Right renal pelvis (tissue), 4 donors: Measurements from ENCODE around the gene POLD2. TPM values are rescaled to one million over a fixed set of nuclear protein-coding genes. Genes with fewer than 3 reads are reported as not detected.

Experiments used
- DNase-seq, 4 donors: peaks; one replicate each; pipeline ENCODE4 v3.0.0-alpha.2; 2013; ENCODE audit warnings: low read depth in 4 of 4, low spot score in 3 of 4, missing footprints in 1 of 4
- polyA plus RNA-seq, 4 donors: library from polyadenylated mRNA; unstranded; fragments of 120-200 nt; gene quantifications; one replicate each; pipeline ENCODE4 v1.2.1, GENCODE V29; 2013; ENCODE audit not compliant: insufficient read length in 4 of 4

Gene POLD2
- polyA plus RNA-seq, 4 donors: 116 to 131 (median 120) TPM

DNA sequence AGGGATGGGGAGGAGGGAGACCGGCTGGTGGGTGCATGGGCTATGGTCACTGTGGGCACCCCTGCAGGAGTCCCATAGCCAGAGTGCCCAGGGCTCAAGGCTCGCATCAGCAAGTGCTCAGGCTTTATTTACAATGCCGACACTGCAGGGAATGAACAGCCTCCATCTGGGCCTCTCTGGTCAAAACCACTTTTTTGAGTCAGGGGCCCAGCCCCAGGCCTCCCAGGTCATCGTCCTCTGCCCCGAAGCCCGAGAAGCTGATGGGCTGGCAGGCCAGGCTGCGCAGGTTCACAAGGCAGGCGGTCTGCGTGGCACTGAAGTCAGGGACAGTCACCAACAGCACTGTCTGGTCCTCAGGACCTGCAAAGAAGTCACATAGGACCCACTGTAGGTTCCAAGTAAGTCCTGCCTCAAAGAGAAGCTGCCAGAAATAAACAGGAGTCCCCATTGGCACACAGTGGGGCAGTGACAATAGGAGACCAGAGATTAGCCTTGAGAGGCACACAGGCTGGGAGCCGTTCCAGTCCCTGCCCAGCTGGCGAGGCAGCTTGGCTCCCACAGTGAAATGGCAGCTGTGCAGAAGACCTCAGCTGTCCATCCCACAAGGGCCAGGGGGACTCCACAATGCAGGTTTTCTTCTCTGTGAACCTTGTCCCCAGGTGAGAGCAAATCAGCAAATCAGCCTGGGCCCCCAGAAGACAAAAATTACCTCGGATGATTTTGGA is 8.6 kb downstream of the POLD2 start:
- DNase-seq: no peak

GRCh38 chr7:44113764-44114354 is 9.5 kb downstream of the POLD2 start:
- DNase-seq: no peak

DNA sequence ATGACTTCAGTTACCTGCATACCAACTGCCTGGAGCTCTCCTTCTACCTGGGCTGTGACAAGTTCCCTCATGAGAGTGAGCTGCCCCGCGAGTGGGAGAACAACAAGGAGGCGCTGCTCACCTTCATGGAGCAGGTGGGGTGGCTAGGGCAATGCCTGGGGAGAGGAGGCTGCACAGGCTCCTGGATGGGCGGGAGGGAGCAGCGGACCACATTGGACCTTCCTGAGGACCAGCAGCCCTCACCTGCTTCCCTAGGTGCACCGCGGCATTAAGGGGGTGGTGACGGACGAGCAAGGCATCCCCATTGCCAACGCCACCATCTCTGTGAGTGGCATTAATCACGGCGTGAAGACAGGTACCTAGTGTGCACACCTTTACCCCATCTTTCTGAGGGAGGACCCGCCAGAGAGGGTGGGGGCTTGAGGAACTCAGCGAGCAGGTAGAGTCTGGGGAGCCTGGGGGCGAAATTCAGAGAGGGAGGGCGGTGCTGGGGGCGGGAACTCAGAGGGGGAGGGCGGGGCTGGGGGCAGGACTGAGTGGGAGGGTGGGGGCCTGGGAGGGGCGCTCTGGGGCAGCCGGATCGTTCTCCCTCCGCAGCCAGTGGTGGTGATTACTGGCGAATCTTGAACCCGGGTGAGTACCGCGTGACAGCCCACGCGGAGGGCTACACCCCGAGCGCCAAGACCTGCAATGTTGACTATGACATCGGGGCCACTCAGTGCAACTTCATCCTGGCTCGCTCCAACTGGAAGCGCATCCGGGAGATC is 10.2 kb downstream of the POLD2 start:
- no peak for DNase-seq

DNA sequence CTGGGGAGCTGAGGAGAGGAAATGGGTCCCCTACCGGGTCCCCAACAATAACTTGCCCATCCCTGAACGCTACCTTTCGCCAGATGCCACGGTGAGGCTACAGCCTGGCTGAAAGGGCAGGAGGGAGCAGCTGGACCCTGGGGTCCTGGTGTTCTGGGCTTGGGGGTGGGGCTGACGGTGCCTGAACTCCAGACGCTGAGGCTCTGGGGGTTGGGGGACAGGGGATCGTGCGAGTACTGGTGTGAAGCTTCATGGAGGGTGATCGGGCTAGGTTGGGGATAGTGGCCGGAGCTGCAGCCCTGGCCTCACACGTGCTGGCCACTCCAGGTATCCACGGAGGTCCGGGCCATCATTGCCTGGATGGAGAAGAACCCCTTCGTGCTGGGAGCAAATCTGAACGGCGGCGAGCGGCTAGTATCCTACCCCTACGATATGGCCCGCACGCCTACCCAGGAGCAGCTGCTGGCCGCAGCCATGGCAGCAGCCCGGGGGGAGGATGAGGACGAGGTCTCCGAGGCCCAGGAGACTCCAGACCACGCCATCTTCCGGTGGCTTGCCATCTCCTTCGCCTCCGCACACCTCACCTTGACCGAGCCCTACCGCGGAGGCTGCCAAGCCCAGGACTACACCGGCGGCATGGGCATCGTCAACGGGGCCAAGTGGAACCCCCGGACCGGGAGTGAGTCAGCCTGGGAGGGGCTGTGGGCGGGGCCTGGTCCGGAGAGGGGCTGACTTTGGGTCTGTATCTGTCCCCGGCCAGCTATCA is 10.9 kb downstream of the POLD2 start:
- DNase-seq: no peak

DNA sequence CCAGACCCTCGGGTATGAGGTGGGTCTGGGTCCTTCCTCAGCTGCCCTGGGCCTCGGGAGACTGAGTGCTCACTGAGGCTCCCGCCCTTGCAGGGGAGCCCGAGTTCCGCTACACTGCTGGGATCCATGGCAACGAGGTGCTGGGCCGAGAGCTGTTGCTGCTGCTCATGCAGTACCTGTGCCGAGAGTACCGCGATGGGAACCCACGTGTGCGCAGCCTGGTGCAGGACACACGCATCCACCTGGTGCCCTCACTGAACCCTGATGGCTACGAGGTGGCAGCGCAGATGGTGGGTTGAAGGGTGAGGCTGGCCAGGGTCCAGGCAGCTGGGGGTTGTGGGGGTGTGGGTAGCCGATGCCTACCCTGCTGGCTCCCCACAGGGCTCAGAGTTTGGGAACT is 11.6 kb downstream of the POLD2 start:
- no peak for DNase-seq

DNA sequence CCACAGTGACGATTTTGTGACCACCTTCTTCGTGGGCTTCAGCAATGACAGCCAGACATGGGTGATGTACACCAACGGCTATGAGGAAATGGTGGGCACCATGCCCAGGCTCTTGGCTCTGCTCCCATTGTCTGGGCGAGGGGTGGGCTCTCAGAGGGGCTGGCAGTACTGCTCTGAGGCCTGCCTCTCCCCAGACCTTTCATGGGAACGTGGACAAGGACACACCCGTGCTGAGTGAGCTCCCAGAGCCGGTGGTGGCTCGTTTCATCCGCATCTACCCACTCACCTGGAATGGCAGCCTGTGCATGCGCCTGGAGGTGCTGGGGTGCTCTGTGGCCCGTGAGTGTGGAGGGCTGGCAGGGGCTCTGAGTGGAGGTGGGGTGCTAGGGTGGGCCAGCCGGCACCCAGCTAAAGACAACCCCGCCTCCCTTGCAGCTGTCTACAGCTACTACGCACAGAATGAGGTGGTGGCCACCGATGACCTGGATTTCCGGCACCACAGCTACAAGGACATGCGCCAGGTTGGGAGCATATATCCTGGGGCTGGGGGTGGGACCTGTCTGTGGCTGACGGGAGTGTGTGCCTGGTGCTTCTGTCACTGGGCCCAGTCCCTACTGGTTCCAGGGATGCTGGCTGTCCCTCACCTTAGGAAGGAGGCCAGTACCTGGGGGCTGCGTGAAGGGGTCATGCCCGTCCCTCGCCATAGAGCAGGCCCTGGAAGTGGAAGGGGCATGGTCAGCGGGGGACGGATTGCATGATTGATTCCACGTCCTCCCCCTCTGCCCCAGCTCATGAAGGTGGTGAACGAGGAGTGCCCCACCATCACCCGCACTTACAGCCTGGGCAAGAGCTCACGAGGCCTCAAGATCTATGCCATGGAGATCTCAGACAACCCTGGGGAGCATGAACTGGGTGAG is 12.4 kb downstream of the POLD2 start:
- no peak for DNase-seq

DNA sequence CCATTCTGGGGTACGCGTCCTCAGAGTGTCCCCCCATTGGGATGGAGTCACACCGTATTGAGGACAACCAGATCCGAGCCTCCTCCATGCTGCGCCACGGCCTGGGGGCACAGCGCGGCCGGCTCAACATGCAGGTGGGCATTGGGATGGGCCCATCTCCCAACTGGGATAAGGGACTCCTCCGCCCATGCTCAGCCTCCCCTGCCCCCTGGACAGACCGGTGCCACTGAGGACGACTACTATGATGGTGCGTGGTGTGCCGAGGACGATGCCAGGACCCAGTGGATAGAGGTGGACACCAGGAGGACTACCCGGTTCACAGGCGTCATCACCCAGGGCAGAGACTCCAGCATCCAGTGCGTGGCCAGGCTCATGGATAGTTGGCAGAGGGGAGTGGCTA is 13.4 kb downstream of the POLD2 start:
- no peak for DNase-seq

DNA sequence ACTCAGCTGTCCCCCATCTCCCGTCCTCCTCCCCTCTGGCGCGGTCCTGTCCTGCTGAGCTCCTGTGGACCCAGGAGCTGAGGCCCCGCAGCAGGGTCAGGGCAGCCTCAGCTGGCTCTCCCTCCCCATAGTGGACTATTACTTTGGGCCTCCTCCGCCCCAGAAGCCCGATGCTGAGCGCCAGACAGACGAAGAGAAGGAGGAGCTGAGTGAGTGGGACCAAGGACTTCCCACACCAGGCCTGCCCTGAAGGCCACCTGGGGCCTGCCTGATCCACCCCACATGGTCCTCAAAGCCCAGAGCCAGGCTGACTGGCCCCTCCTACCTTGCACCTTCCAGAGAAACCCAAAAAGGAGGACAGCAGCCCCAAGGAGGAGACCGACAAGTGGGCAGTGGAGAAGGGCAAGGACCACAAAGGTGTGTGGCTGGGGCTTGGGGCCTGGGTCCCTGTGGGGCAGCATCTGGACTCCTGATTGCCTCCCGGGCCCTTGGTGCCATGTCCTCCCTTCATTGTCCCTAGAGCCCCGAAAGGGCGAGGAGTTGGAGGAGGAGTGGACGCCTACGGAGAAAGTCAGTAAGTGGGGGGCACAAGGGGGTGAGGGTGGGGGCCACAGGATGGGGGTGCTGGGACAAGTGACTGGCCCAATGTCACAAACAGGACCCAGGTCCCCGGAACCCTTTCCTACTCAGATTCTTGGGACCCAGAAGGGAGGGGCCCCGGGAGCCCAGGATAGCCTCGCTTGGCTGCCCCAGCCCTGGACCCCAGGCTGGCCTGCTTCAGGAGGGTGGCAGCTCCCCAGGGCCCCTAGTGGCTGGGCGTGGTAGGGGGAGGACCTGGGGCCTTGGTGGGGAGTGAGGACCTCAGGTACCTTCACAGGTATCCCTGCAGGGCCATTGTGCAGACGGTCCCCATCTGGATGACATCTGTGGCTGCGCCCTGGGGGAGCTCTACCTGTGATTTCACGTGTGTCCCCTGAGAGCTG is 14.3 kb downstream of the POLD2 start:
- DNase-seq: no peak

- no peak for DNase-seq
Observed at GRCh38 chr7:44107961-44108767, 15.2 kb downstream of the POLD2 start.

DNA sequence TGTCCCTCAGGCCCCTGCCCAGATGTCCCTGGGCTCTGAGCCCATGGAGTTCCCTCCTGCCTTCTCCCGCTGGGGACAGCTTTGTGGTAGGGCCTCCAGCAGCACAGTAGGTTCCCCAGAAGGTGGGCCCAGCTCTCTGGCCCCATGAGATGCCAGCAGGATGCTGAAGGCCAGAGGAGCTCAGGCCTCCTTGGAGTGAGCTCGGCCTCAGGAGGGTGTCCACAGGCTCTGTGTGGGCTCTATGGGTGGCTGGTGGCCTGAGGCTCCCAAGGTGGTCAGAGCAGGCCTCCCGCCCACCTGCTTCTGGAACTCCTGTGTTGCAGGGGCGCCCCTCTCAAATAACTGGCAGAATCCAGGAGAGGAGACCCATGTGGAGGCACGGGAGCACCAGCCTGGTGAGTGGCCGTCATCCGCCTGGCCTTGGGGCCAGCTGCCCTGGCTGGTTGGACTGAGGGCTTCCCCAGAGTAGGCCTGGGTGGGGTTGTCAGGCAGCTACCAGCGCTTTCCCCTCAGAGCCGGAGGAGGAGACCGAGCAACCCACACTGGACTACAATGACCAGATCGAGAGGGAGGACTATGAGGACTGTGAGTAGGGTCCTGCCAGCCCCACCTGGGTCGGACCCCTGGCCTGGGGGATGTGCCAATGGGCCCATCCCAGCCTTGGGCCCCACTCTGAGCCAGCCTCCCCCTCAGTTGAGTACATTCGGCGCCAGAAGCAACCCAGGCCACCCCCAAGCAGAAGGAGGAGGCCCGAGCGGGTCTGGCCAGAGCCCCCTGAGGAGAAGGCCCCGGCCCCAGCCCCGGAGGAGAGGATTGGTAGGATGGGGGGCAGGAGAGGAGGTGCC is 16.0 kb downstream of the POLD2 start:
- DNase-seq: no peak

DNA sequence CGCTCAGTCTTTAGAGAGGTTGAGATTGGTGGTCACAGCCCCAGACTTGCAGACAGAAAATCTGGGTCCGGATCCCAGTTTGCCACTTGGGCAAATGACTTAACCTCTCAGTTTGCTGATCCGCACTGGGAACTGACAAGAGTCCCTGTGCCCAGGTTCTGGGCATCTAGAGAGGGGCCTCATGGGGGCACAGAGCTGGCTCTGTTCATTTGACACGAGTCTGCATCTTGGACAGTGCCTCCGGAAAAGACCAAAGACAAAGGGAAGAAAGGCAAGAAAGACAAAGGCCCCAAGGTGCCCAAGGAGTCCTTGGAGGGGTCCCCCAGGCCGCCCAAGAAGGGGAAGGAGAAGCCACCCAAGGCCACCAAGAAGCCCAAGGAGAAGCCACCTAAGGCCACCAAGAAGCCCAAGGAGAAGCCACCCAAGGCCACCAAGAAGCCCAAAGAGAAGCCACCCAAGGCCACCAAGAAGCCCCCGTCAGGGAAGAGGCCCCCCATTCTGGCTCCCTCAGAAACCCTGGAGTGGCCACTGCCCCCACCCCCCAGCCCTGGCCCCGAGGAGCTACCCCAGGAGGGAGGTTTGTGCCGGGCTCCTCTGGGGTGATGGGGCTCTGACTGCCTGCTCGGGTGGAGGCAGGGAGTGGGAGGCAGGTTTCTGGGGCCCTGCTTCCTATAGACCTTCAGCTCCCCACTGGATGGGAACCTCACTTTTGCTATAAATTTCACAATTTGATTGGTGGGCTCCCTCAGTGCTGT is 16.9 kb downstream of the POLD2 start:
- no peak for DNase-seq

- no peak for DNase-seq
Observed at GRCh38 chr7:44105832-44106231, 17.5 kb downstream of the POLD2 start.

DNA sequence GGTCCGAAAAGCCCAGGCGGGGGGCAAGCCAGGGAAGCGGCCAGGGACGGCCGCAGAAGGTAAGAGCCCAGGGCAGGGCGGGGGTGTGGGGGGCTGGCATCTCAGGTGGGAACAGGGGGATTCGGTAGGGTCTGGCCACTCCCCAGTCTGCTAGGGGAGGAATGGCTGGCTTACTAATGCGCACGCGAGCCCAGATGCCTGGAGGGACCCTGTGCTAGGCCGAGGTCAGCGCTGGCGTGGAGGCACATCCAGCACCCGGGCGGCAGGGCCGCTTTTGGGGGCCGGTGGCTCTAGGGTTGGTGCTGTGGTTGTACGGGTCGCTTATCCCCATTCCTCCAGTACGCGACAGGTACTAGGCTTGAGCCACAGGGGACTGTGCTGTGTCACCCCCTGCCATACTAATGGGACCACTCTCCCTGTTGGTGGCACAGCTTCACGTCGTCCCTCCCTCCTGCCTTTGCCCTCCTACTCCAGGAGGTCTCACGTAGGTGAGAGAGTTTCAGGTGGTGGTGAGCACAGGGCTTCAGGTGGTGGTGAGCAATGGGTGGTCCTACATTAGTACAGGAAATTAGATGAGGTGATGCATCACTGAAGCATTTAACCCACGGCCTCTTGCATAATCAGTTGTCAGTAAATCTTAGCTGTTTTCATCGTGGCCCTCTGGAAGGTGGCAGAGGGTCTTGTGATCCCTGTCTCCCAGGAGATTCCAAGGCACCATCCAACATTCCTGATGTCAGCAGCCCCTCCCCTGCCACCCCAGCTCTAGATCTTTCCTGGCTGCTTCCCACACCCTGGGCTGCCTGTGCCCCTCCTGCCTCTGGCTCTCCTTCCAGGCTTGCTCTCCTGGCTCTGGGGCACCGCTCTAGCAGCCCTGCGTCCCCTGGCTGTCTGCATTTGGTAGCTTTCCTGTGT is 18.2 kb downstream of the POLD2 start:
- DNase-seq: no peak

- no peak for DNase-seq
Observed at GRCh38 chr7:44103923-44104859, 19.2 kb downstream of the POLD2 start, which contains the start of gene AEBP1. AEBP1 (plus strand) TSS chr7:44104345; CDS start chr7:44104666, 321 bp downstream.
